Lung (tissue), 12 donors: ENCODE results near the gene SMLR1. TPM values are rescaled to one million over a fixed set of nuclear protein-coding genes. Genes with fewer than 3 reads are reported as not detected.

Source experiments
- ATAC-seq: fragments of 200-7000 bp; cut with Tn5 transposase; one replicate; pipeline ENCODE4 v1.9.1; 2020; ENCODE audit warnings: moderate number of reproducible peaks; ENCODE audit not compliant: insufficient read depth, low FRiP score
- DNase-seq, 3 donors: peaks; one replicate each; pipeline ENCODE4 v3.0.0-alpha.2; 2013 to 2017
- H3K27ac ChIP-seq, 2 donors: one replicate each; pipeline ENCODE4 v1.5.1; 2013; ENCODE audit warnings: mild to moderate bottlenecking in 2 of 2, moderate library complexity in 2 of 2, control low read depth in 1 of 2, inconsistent platforms in 1 of 2, low read depth in 1 of 2, low read length in 1 of 2
- H3K27me3 ChIP-seq, 3 donors: one replicate each; pipeline ENCODE4 v1.5.1; 2013; ENCODE audit warnings: low read length in 2 of 3; ENCODE audit not compliant: control insufficient read depth in 3 of 3, insufficient read depth in 3 of 3
- H3K36me3 ChIP-seq, 4 donors: one replicate each; pipeline ENCODE4 v1.5.1; 2013; ENCODE audit warnings: low read length in 4 of 4, mild to moderate bottlenecking in 1 of 4, moderate library complexity in 1 of 4; ENCODE audit not compliant: control insufficient read depth in 4 of 4, insufficient read depth in 4 of 4
- H3K4me1 ChIP-seq, 5 donors: one replicate each; pipeline ENCODE4 v1.5.1; 2013; ENCODE audit warnings: low read length in 5 of 5, mild to moderate bottlenecking in 2 of 5, moderate library complexity in 1 of 5; ENCODE audit not compliant: control insufficient read depth in 5 of 5, insufficient read depth in 5 of 5
- H3K4me3 ChIP-seq: one replicate; pipeline ENCODE4 v1.5.1; 2013; ENCODE audit warnings: mild to moderate bottlenecking, control low read depth, moderate library complexity
- H3K9ac ChIP-seq, 2 donors: one replicate each; pipeline ENCODE4 v1.5.1; 2013; ENCODE audit warnings: low read length in 2 of 2, control low read depth in 1 of 2; ENCODE audit not compliant: insufficient read depth in 1 of 2
- H3K9me3 ChIP-seq, 4 donors: one replicate each; pipeline ENCODE4 v1.5.1; 2013; ENCODE audit warnings: low read length in 3 of 4, mild to moderate bottlenecking in 1 of 4, moderate library complexity in 1 of 4; ENCODE audit not compliant: control insufficient read depth in 4 of 4, insufficient read depth in 3 of 4
- CTCF ChIP-seq: IDR thresholded peaks from 2 replicates; pipeline ENCODE4 v1.5.1; 2012; ENCODE audit warnings: mild to moderate bottlenecking; ENCODE audit errors: control extremely low read depth, extremely low read depth
- WGBS, 2 donors: extraction: QIAGEN DNeasy Blood & Tissue Kit; methylation state at CpG; one replicate each; pipeline ENCODE4 v1.1.7; 2013; 5-methylcytosine and 5-hydroxymethylcytosine counted together
- polyA plus RNA-seq, 2 donors: library from polyadenylated mRNA; stranded (reverse); fragments of 200-250 nt; gene quantifications; one replicate each; pipeline ENCODE4 v1.2.1, GENCODE V29; 2013
- total RNA-seq, 2 donors: library from RNA; depleted of rRNA in 1 of 2; stranded (reverse); fragments of >200 nt in 1 of 2; gene quantifications; one replicate each; pipeline ENCODE4 v1.2.1, GENCODE V29; 2014 to 2021
- donor health status: control.
- donor health status: control.
- donor health status: Bipolar disorder and iron deficiency.
- donor health status: healthy.
- donor health status: DM: yes; HTN: yes; CAD: no.

SMLR1 gene
- total and polyA plus RNA-seq, 4 donors: not detected

- Histone ChIP-seq H3K9ac (no peak overlapping the region), H3K9me3 (no peaks in the 10 kb centered on the region), H3K27ac (no peak overlapping the region), H3K36me3 (peaks cover 0 to 36% (median 9%) of the 10 kb centered on the region in 4 donors), H3K4me1 (no peaks in the 10 kb centered on the region), H3K27me3 (no peaks in the 10 kb centered on the region), H3K4me3 (no peak overlapping the region)
- TF ChIP-seq CTCF: no peak
- DNase-seq (no peak), ATAC-seq (peak; percentile 30)
- WGBS, 2 donors: 47 to 57% methylated on average over 4 of the region's 4 CpGs
Measured at GRCh38 chr6:130882370-130882769, 55.2 kb downstream of the SMLR1 start.

- H3K4me1 ChIP-seq: peaks cover 0 to under 1% (median 0%) of the 10 kb centered on the region in 5 donors
- peak; percentile 88 for TF ChIP-seq CTCF
- peaks cover 3 to 33% (median 10%) of the 10 kb centered on the region in 4 donors for H3K36me3 ChIP-seq
- H3K27me3 ChIP-seq: no peaks in the 10 kb centered on the region
- H3K4me3 ChIP-seq: no peak overlapping the region
- H3K9ac ChIP-seq: no peak overlapping the region
- peak; percentile 83 for ATAC-seq
- peak; percentile 79 to 91 (median 88) for DNase-seq
- 31 to 33% methylated on average over 4 of the region's 4 CpGs for WGBS, 2 donors
- no peak overlapping the region for H3K27ac ChIP-seq
- no peaks in the 10 kb centered on the region for H3K9me3 ChIP-seq
Measured at GRCh38 chr6:130885392-130886192, 58.4 kb downstream of the SMLR1 start.

Other genes starting within 250 kb of the SMLR1 start
- 100 to 1,000 TPM in 1 of 2 donors, 10 to 100 TPM in 1; 82.2 to 265 TPM for gene EPB41L2, start 235.8 kb downstream of the SMLR1 start, total RNA-seq
- 10 to 100 TPM; 21.9 to 23.1 TPM for gene EPB41L2, start 235.8 kb downstream of the SMLR1 start, polyA plus RNA-seq